Hematopoietic multipotent progenitor cell treated with erythropoietin and hydrocortisone succinate and interleukin-3 and kit ligand, for 15 days (in vitro differentiated cells): ENCODE data around the gene ACKR1.
A peak's percentile ranks its signal among the peaks of the same experiment; 100 is the strongest.

Experiments
- DNase-seq: peaks from one replicate; pipeline ENCODE4 v3.0.0-alpha.2; 2015; ENCODE audit warnings: low spot score

The ACKR1 gene

GRCh38 chr1:159187647-159188374 lies 16.9 kb upstream of the ACKR1 start:
- DNase-seq = no peak

DNA sequence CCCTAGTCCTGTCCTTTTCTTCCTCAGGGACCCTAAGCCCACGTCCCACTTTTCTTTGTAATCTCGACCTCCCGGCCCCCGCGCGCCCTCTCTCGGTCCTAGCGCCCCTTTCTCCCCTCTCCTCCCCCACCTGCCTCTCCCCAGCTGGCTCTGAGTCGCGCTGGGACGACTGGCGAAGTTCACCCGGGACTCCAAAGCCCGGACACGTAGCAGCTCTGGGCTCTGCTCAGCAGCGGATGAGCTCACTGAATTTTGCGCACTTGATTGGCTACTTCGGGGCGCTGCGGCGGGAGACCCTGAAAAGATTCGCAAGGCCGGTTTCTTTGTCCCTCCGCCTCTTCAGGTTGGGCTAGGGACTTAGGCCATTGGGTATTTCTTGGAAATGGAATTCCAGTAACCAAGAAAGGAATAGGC lies 16.3 kb upstream of the ACKR1 start:
- DNase-seq = no peak

DNA sequence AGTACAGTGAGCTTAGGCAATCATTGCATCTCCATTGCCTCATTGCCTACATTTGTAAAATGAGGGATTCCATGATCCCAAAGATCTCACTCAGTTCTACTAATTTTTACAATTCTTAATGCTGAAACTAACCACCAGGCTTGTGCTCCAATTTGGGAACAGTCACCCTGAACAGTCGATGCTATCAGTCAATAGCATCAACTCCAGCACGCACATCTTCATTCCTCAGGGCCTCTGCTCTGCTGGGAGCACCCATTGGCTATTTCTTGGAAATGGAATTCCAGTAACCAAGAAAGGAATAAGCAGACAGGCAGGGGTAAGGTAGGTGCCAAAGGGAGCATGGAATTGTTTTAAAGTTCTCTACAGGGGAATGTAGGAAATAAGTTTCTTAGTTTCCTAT lies 14.2 kb upstream of the ACKR1 start:
- no peak for DNase-seq

- no peak for DNase-seq
These were observed 8.1 kb upstream of the ACKR1 start for GRCh38 chr1:159196543-159196942.

GRCh38 chr1:159197561-159198557 lies 6.8 kb upstream of the ACKR1 start:
- DNase-seq = peak; percentile 88

- no peak for DNase-seq
These were observed 4.8 kb upstream of the ACKR1 start for GRCh38 chr1:159199901-159200300.

GRCh38 chr1:159200769-159201168 lies 3.9 kb upstream of the ACKR1 start:
- DNase-seq = no peak

DNA sequence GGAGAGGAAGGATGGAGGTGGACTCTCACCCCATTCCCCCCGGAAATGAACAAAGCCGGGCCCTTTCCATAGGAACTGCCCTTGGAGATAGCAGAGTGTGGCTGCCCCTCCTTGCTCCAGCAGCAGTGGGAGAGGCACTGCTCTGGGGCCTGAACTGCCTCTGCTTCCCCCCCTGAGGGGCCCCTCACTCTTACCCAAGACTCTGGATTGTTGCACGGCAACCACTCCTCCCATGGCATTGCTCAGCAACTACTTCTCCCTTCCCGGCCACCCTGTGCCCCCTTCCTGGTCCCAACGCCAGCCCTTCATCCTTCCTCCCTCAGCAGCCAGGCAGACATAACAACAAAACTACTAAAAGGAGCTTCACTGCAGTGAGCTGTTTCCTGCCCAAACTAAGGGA lies 3.0 kb upstream of the ACKR1 start:
- no peak for DNase-seq

- DNase-seq = no peak
These were observed 1.1 kb upstream of the ACKR1 start for GRCh38 chr1:159203610-159204009.

DNA sequence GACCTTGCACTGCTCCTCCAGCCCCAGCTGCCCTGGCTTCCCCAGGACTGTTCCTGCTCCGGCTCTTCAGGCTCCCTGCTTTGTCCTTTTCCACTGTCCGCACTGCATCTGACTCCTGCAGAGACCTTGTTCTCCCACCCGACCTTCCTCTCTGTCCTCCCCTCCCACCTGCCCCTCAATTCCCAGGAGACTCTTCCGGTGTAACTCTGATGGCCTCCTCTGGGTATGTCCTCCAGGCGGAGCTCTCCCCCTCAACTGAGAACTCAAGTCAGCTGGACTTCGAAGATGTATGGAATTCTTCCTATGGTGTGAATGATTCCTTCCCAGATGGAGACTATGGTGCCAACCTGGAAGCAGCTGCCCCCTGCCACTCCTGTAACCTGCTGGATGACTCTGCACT lies 550 bp downstream of the ACKR1 start:
- peak; percentile 44 for DNase-seq

DNA sequence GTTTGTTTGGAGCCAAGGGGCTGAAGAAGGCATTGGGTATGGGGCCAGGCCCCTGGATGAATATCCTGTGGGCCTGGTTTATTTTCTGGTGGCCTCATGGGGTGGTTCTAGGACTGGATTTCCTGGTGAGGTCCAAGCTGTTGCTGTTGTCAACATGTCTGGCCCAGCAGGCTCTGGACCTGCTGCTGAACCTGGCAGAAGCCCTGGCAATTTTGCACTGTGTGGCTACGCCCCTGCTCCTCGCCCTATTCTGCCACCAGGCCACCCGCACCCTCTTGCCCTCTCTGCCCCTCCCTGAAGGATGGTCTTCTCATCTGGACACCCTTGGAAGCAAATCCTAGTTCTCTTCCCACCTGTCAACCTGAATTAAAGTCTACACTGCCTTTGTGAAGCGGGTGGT lies 1.4 kb downstream of the ACKR1 start:
- peak; percentile 58 for DNase-seq

DNA sequence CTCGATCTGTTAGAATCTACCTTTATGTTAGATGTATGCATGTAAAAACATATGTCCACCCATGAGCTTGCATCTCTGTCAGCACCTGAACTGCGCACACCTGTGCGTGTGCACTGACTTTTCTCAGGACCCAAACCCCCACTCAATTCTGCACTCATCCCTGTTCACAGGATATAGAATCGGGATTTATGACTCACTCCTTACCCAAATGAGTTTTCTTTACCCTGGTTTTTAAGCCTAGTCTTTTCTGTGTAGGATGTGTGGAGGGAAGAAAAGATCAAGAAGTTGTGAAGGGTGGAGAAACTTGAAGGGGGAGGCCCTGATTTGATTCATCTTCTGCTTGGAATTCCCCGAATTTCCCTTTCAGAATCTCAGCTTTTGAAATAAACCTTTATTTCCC lies 2.4 kb downstream of the ACKR1 start:
- DNase-seq = no peak

GRCh38 chr1:159207774-159208173 lies 3.1 kb downstream of the ACKR1 start:
- peak; percentile 49 for DNase-seq

- DNase-seq = no peak
These were observed 3.6 kb downstream of the ACKR1 start for GRCh38 chr1:159208175-159208825.

GRCh38 chr1:159209061-159209460 lies 4.4 kb downstream of the ACKR1 start:
- DNase-seq = no peak

- DNase-seq = peak; percentile 81
These were observed 6.9 kb downstream of the ACKR1 start for GRCh38 chr1:159211331-159212136.

DNA sequence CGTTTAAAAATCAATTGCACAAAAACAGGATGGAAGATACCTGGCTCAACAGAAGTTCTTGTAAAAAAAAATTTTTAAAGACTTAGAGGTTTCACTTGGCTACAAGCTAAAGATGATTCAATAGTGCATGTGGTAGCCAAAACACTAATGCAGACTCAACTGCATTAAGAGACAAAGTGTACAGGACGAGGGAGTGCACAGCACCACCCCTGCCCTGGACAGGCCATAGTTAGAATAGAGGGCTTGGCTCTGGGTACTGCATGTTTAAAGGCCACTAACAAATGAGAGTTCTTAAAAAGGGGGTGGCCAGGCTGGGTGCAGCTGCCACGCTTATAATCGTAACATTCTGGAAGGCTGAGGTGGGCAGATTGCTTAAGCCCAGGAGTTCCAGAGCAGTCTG lies 7.9 kb downstream of the ACKR1 start:
- no peak for DNase-seq

GRCh38 chr1:159214149-159214760 lies 9.6 kb downstream of the ACKR1 start:
- DNase-seq = peak; percentile 75

DNA sequence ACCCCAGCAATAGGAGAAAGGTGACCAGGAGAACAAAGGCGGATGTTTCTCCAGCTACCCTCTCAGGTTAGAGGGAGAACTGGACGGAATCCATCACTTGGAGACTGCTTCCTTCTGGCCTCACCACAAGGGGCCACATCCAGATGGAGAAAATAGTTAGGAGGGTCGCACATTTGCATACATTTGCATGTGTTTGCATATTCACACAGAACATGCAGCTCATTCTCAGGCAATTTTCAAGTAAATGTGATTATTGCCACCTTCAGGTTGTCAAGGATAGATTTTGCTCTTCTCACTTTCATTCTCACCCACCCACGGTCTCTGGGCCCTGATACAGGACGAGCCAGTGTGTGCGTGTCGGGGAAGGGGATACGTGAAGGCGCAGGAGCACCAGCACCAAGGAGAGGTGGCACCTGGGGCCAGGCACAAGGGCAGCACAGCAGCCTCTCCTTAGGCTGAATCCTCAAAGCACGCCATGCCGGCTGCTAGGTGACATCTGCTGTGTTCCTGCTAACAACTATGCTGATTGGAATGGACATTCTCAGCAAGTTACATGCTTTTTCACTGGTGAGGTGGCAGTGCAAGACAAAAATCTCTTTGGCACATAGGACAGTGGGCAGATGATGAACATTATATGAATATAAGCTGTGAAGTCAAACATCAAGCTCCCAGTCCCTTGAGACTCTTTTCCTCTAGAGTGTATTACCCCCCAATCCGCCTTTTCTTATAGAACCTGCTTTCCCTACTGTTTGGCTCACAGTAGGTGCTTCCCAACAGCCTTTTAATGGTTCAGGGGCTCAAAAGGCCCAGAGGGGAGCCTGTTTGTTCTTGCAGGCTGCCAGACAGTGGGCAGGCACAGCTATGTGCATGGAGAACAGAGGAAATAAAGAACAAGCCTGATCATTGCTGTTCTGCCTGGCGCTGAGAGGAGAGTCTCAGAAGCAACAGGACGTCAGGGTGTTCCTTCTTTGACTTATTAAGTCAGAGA lies 14.3 kb downstream of the ACKR1 start:
- no peak for DNase-seq
